K562 (cell line): ENCODE measurements around the gene CELA3B. TPM values are rescaled to one million over a fixed set of nuclear protein-coding genes. Genes with fewer than 3 reads are reported as not detected.
"Not testable (repeated sequence)": the region's sequence is repeated elsewhere in the genome, so short reads cannot be mapped to it uniquely, and the experiment has no call there.

ENCODE experiments used
- ATAC-seq: fragments of 200-7000 bp; cut with Tn5 transposase; 3 replicates; pipeline ENCODE4 v1.9.1; 2020; ENCODE audit warnings: moderate library complexity
- BruUV-seq: library from RNA; stranded (reverse); fragments of 400-500 nt; replicated peaks from 2 replicates; lab custom pipeline; 2021; lab: Mats Ljungman, UMichigan
- CTCF ChIA-PET: fragments of 300-600 bp; formaldehyde crosslinking; extraction: SDS; loops from one replicate; lab custom pipeline; 2021; ENCODE audit warnings: low intra/inter-chr PET ratio; lab: Yijun Ruan, JAX
- POLR2A ChIA-PET: fragments of 300-600, 350-650 bp; sonication (Branson Sonifier 250); formaldehyde crosslinking; extraction: SDS; loops from one replicate; lab custom pipeline; 2021; ENCODE audit warnings: antibody characterized with exemption, inconsistent platforms; lab: Yijun Ruan, JAX
- DNase-seq, 4 experiments: peaks; one replicate each; pipeline versions ENCODE4 v3.0.0 to v3.0.0-alpha.2; 2011 to 2018; ENCODE audit warnings: low spot score in 3 of 4, mixed read lengths in 3 of 4; ENCODE audit errors: extremely low read depth in 1 of 4
- FAIRE-seq: peaks from 2 replicates; lab custom pipeline; 2011; peaks lifted over from hg19 to GRCh38; lab: Jason Lieb, UNC
- H2AFZ ChIP-seq: 2 replicates; pipeline ENCODE4 v1.6.0; 2011; ENCODE audit warnings: low read depth, low read length, control low read depth, inconsistent platforms
- H3K27ac ChIP-seq: fragments of 200-600 bp; 3 replicates; pipeline ENCODE4 v1.8.0; 2011; ENCODE audit warnings: low read depth, mild to moderate bottlenecking, control low read depth, inconsistent platforms, low read length, moderate library complexity, mixed read lengths; ENCODE audit errors: extremely low read depth
- H3K27me3 ChIP-seq, 2 experiments: fragments of 300-600 bp in 1 of 2; 2 replicates in 1 of 2; 3 replicates in 1 of 2; pipeline versions ENCODE4 v1.6.0 to v1.8.0; 2011; ENCODE audit warnings: inconsistent platforms in 2 of 2, low read length in 2 of 2, mild to moderate bottlenecking in 1 of 2, mixed read lengths in 1 of 2, moderate library complexity in 1 of 2; ENCODE audit not compliant: control insufficient read depth in 2 of 2, insufficient read depth in 2 of 2
- H3K36me3 ChIP-seq: fragments of 300-600 bp; 3 replicates; pipeline ENCODE4 v1.8.0; 2011; ENCODE audit warnings: mild to moderate bottlenecking, low read length, inconsistent platforms; ENCODE audit not compliant: control insufficient read depth, insufficient read depth
- H3K4me1 ChIP-seq, 2 experiments: fragments of 200-600 bp in 1 of 2; replicated peaks in 1 of 2; 2 replicates in 1 of 2; 3 replicates in 1 of 2; pipeline versions ENCODE4 v1.5.1 to v1.8.0; 2011; ENCODE audit warnings: inconsistent platforms in 2 of 2, low read length in 2 of 2, mild to moderate bottlenecking in 1 of 2, mixed read lengths in 1 of 2, moderate library complexity in 1 of 2; ENCODE audit not compliant: control insufficient read depth in 2 of 2, insufficient read depth in 2 of 2
- H3K4me2 ChIP-seq: 2 replicates; pipeline ENCODE4 v1.6.1; 2011; ENCODE audit warnings: low read length, control low read depth, inconsistent platforms, mixed read lengths; ENCODE audit not compliant: insufficient read depth
- H3K4me3 ChIP-seq: fragments of 200-600 bp; sonication (generic), shearing (Covaris generic); 2 replicates; pipeline ENCODE4 v1.5.1; 2016; ENCODE audit warnings: control low read depth, inconsistent platforms
- H3K79me2 ChIP-seq: fragments of 200-600 bp; 3 replicates; pipeline ENCODE4 v1.8.0; 2011; ENCODE audit warnings: low read length, inconsistent platforms; ENCODE audit not compliant: control insufficient read depth, insufficient read depth
- H3K9ac ChIP-seq, 2 experiments: 2 replicates each; pipeline versions ENCODE4 v1.6.0 to v1.6.1; 2011; ENCODE audit warnings: low read depth in 2 of 2, low read length in 2 of 2, control low read depth in 1 of 2, inconsistent platforms in 1 of 2, mild to moderate bottlenecking in 1 of 2, mixed read lengths in 1 of 2; ENCODE audit not compliant: insufficient read depth in 1 of 2
- H3K9me1 ChIP-seq: one replicate; pipeline ENCODE4 v1.6.0; 2011; ENCODE audit warnings: inconsistent platforms, mild to moderate bottlenecking, low read length, moderate library complexity; ENCODE audit not compliant: control insufficient read depth, insufficient read depth
- H3K9me3 ChIP-seq: replicated peaks from 2 replicates; pipeline ENCODE4 v1.5.1; 2011; ENCODE audit warnings: low read depth, low read length, inconsistent platforms; ENCODE audit not compliant: control insufficient read depth, insufficient read depth
- H4K20me1 ChIP-seq: replicated peaks from 2 replicates; pipeline ENCODE4 v1.6.1; 2011; ENCODE audit warnings: low read length, inconsistent platforms, mixed read lengths; ENCODE audit not compliant: control insufficient read depth, insufficient read depth
- KDM1A ChIP-seq, 2 experiments: fragments of 450-650 bp; IDR thresholded peaks; 2 replicates each; pipeline ENCODE4 v1.6.1; 2016; ENCODE audit warnings: mild to moderate bottlenecking in 2 of 2
- RCOR1 ChIP-seq, 2 experiments: IDR thresholded peaks; 2 replicates each; pipeline ENCODE4 v1.6.1; 2012; ENCODE audit warnings: low read depth in 2 of 2, low read length in 2 of 2, borderline replicate concordance in 1 of 2, improper control_type of control experiment in 1 of 2
- ZNF121 ChIP-seq: sonication (generic); formaldehyde crosslinking; conservative IDR thresholded peaks from 2 replicates; pipeline ENCODE4 v1.8.0; 2022; ENCODE audit warnings: missing genetic modification reagents
- WGBS: fragments of 100-300 bp; shearing (Covaris generic); methylation state at CpG from one replicate; pipeline ENCODE4 v1.1.6; 2016; ENCODE audit warnings: low coverage, mixed read lengths; ENCODE audit not compliant: insufficient coverage; ENCODE audit errors: missing lambda C conversion rate; 5-methylcytosine and 5-hydroxymethylcytosine counted together
- in situ Hi-C: fragments of 300-500 bp; cut with MboI; formaldehyde crosslinking; loops from 4 replicates; pipeline ENCODE4 v1.15.0; 2018; ENCODE audit warnings: inconsistent platforms, mixed read lengths
- intact Hi-C: fragments of 100-400 bp; cut with micrococcal nuclease; formaldehyde crosslinking; loops from 2 replicates; pipeline ENCODE4 v1.14.2; 2022
- polyA plus RNA-seq, 8 experiments: library from polyadenylated mRNA; depleted of rRNA in 4 of 8; stranded (reverse) in 5 of 8; unstranded in 3 of 8; fragments of >200 nt; fragmentation: Nextera tagmentation in 2 of 8; fragmentation: Illumina TruSeq in 1 of 8; extraction: Ambion mirVana in 2 of 8; extraction: Trizol in 1 of 8; gene quantifications; 2 replicates each; pipeline versions ENCODE4 v1.2.1 to v1.2.3, GENCODE V29; 2011 to 2014; ENCODE audit warnings: inconsistent platforms in 1 of 8, missing spikeins in 1 of 8
- total RNA-seq, 7 experiments: library from RNA; depleted of rRNA in 6 of 7; stranded (reverse); fragments of >200 nt in 6 of 7; fragmentation: Illumina TruSeq in 2 of 7; extraction: Trizol in 2 of 7; gene quantifications; 2 replicates each; pipeline versions ENCODE4 v1.2.1 to v1.2.3, GENCODE V29; 2011 to 2021; ENCODE audit warnings: low replicate concordance in 1 of 7

CELA3B gene
- total and polyA plus RNA-seq, 9 of the 15 experiments (the other 6 are each of a cell fraction or from before 2014, with no cell fraction given) = 3.1 TPM; not detected in 8

DNA sequence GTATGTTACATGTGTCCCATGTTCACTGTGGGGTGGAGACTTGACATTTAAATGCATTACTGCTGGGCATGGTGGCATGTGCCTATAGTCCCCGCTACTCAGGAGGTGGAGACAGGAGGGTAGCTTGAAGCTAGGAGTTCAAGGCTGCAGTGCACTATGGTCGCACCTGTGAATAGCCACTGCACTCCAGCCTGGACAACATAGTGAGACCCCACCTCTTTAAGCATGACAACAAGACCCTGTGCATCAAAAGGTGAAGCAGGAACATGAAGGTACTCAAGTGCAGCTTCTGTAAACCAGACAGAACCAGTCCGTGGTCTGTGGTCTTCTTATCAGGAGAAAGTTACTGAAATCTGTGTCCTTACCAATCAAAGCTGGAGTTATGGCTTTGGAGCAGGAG, 15.4 kb downstream of the CELA3B start:
- DNase-seq, H3K79me2 ChIP-seq, H3K4me2 ChIP-seq, CTCF ChIA-PET, H3K4me3 ChIP-seq, H3K4me1 ChIP-seq, H3K9me1 ChIP-seq, POLR2A ChIA-PET, H4K20me1 ChIP-seq, H2AFZ ChIP-seq, H3K9me3 ChIP-seq, intact Hi-C loops, H3K27me3 ChIP-seq, H3K36me3 ChIP-seq, H3K9ac ChIP-seq, FAIRE-seq, ATAC-seq, H3K27ac ChIP-seq, in situ Hi-C loops, BruUV-seq: not testable (repeated sequence)
- 7% methylated on average over 3 of the region's 3 CpGs for WGBS
- 0 out of 4 replicates have a peak, but pooled peaks of 1 of the 2 experiments have one; percentile 17 for TF ChIP-seq RCOR1 (IDR thresholded peaks at IDR 0.05; ENCODE audit: borderline replicate concordance in 1 of 2, low read depth in 2 of 2, low read length in 2 of 2)
- peak; percentile 28 to 62; a peak in 2 of 4 replicates for TF ChIP-seq KDM1A (IDR thresholded peaks at IDR 0.05)
- peak; percentile 52; the same call in 1 of the 2 replicates for TF ChIP-seq ZNF121 (CRISPR knock-in tag)

DNA sequence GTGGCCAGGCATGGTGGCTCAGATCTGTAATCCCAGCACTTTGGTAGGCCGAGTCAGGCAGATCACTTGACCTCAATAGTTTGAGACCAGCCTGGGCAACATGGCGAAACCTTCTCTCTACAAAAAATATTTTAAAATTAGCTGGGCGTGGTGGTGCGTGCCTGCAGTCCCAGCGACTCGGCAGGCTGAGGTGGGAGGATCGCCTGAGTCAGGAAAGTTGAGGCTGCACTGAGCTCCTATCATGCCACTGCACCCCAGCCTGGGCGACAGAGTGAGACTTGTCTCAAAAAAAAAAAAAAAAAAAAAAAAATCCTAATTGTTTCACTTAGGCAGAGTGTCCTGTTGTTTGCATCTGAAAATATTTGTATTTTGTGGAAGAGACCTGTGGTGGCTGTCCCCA, 17.9 kb downstream of the CELA3B start:
- H3K79me2 ChIP-seq, H3K27me3 ChIP-seq, H3K4me2 ChIP-seq, H3K9me1 ChIP-seq, H3K9me3 ChIP-seq, H3K9ac ChIP-seq, in situ Hi-C loops, H4K20me1 ChIP-seq, intact Hi-C loops, H2AFZ ChIP-seq, POLR2A ChIA-PET, H3K4me3 ChIP-seq, ATAC-seq, DNase-seq, BruUV-seq, H3K27ac ChIP-seq, CTCF ChIA-PET, FAIRE-seq, H3K4me1 ChIP-seq, H3K36me3 ChIP-seq: not testable (repeated sequence)
- WGBS = 6% methylated on average over 8 of the region's 8 CpGs

DNA sequence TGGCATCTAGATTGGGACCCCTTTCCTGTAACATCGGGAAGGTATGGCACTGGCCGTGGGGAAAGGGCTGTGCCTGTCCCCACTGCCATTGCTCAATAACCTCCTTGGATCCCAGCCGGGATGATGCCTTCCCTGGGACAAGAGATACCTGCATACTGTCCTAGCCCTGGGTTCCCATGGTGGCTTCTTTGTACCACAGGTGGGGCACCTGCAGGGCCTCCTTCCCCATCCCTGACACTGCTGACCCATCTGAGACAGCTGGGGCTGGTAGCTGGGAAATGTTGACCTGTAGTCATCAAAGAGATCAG, 19.8 kb downstream of the CELA3B start:
- FAIRE-seq = peak; percentile 6
- H4K20me1 ChIP-seq, H3K9me1 ChIP-seq, H3K4me3 ChIP-seq, BruUV-seq, H2AFZ ChIP-seq, ATAC-seq, H3K4me1 ChIP-seq, H3K9ac ChIP-seq, H3K27ac ChIP-seq, H3K79me2 ChIP-seq, intact Hi-C loops, H3K4me2 ChIP-seq, CTCF ChIA-PET, in situ Hi-C loops, H3K36me3 ChIP-seq, DNase-seq, H3K9me3 ChIP-seq: not testable (repeated sequence)
- peaks cover 2 to 14% of the 10 kb centered on the region in 2 experiments; a peak in 3 of 5 replicates for H3K27me3 ChIP-seq
- WGBS = 10% methylated on average over 3 of the region's 3 CpGs
- POLR2A ChIA-PET = interaction anchor here (0.6 kb wide), 1 partner anchor 64 kb away, joined by 3 read pairs; no protein-coding TSS in a partner anchor
